HG03354 (cell line): ENCODE results near the gene SNRNP35.
"Not testable (repeated sequence)": the region's sequence is repeated elsewhere in the genome, so short reads cannot be mapped to it uniquely, and the experiment has no call there.

Source experiments
- ATAC-seq: cut with Tn5 transposase; IDR thresholded peaks from one replicate; pipeline ENCODE4 v1.9.1; 2021; ENCODE audit warnings: mild to moderate bottlenecking; ENCODE audit not compliant: unreplicated experiment, poor library complexity, severe bottlenecking

SNRNP35 gene

DNA sequence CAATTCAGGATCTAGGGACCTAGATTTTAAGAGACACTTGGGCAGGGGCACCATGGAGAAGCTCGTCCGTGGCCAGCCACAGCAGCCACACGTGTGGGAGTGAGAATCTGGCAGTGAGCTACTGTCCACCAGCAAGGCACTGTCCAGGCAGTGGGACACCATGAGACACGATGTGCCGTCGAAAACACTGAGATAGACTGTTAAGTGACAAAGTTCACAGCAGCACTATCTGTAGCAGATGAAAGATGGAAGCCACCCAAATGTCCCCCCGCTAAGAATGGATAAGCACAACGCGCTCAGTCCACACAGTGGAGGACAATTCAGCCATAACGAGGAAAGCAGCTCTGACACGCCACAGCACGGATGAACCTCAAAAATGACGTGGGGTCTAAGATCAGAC lies 55.9 kb downstream of the SNRNP35 start:
- no peak for ATAC-seq

DNA sequence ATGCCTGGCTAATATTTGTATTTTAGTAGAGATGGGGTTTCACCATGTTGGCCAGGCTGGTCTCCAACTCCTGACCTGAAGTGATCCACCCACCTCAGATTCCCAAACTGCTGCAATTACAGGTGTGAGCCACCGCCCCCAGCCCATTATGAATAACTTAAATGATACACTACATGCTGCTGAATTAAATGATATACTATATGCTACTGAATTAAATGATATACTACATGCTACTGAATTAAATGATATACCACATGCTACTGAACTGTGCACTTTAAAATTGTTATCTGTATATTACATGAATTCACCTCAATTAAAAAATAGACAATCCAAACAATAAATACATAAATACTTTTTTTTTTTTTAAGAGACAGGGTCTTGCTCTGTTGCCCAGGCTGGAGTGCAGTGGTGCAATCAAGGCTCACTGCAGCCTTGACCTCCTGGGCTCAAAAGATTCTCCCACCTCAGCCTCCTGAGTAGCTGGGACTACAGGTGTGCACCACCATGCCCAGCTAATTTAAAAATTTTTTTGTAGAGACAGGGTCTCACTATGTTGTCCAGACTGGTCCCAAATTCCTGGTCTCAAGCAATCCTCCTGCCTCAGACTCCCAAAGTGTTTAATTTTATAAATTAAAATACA lies 56.8 kb downstream of the SNRNP35 start:
- not testable (repeated sequence) for ATAC-seq

DNA sequence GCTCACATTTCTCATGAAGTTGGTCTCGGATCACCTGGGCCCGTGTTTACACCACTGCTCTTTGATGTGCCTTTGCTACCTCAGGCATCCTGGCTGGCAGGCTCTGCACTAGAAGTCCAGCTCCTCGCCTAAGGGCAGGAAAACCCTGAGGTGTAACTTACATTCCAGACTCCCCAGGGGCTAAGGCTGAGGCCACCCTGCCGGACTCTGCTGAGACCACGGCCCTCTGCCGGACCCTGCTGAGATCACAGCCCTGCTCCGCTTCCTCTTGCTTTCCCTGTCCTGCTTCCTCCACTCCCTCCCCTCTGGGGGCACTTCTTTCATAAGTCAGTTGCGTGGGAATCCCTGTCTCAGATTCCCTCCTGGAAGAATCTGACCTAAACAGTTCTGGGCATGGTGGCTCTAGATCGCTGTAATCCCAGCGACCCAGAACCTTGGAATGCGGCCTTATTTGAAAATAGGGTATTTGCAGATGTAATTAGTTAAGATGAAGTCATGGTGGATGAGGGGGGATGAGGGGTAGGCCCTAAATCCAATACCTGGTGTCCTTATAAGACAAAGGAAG lies 58.4 kb downstream of the SNRNP35 start:
- ATAC-seq: no peak
